Activated CD4-positive, alpha-beta T cell treated with anti-CD3 and anti-CD28 coated beads, Interleukin-2, Interleukin-4, amounts not matched to agents 100 ng/mL and 50 ng/mL, durations not matched to agents 16 hours and 8 hours (primary cell): Measurements from ENCODE around the gene TMPRSS9.
"Not testable (repeated sequence)": the region's sequence is repeated elsewhere in the genome, so short reads cannot be mapped to it uniquely, and the experiment has no call there.

Experiments
- DNase-seq: peaks from one replicate; pipeline ENCODE4 v3.0.0-alpha.2; 2020; ENCODE audit warnings: low spot score

The TMPRSS9 gene

GRCh38 chr19:2394054-2394441 lies 34.0 kb downstream of the TMPRSS9 start:
- no peak for DNase-seq

DNA sequence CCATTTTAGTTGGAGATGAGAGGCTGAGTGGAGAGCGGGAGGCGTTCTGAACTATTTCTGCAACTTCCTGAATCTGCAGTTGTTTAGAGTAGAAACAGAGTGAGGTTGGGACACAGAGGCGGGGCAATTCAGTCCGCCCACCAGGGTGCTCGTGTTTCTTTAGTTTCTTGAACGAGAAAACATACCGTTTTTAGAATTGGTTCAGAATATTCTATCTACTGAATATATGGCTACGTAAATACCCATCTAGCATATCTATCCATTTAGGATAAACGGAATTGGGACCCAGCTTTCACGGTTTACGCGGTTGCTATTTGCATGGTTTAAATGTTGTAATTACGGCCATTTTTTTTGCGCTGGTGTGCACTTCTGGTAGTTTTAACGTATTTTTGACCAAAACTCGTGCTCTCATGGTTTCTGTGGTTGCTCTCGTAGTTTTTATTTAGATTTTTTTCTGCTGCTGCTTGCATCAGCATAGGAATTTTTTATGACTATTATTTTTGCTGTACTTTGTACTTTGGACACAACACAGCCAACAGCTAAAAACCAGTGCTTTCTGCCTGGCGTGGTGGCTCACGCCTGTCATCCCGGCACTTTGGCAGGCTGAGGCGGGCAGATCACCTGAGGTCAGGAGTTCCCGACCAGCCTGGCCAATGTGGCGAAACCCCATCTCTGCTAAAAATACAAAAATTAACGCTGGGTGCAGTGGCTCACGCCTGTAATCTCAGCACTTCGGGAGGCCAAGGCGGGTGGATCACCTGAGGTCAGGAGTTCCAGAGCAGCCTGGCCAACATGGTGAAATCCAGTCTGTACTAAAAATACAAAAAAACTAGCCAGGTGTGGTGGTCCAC lies 34.6 kb downstream of the TMPRSS9 start:
- DNase-seq: no peak

- DNase-seq: not testable (repeated sequence)
Observed at GRCh38 chr19:2395293-2395829, 35.3 kb downstream of the TMPRSS9 start.

DNA sequence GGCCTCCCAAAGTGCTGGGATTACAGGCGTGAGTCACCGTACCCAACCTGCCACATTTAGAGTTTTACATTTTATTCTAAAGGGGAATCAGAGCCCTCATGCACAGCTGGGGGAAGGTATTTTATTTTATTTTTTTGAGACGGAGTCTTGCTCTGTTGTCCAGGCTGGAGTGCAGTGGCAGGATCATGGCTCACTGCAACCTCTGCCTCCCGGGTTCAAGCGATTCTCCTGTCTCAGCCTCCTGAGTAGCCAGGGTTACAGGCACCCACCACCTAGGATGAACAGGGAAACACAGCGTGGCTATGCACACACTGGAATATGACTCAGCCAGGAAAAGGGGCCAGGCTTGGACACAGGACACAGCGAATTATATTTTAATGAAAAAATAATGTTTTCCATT lies 37.1 kb downstream of the TMPRSS9 start:
- not testable (repeated sequence) for DNase-seq

GRCh38 chr19:2398735-2399305 lies 38.8 kb downstream of the TMPRSS9 start:
- DNase-seq: no peak

GRCh38 chr19:2399582-2399981 lies 39.5 kb downstream of the TMPRSS9 start:
- DNase-seq: no peak

DNA sequence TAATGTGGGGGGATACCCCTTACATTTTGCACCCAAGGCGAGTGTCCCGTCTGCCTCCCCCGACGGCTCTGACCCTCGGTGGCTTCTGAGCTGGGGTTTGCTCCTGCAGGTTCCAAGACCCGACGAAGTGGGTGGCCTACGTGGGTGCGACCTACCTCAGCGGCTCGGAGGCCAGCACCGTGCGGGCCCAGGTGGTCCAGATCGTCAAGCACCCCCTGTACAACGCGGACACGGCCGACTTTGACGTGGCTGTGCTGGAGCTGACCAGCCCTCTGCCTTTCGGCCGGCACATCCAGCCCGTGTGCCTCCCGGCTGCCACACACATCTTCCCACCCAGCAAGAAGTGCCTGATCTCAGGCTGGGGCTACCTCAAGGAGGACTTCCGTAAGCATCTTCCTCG lies 48.2 kb downstream of the TMPRSS9 start:
- DNase-seq: no peak

GRCh38 chr19:2409352-2409912 lies 49.4 kb downstream of the TMPRSS9 start:
- DNase-seq: no peak

DNA sequence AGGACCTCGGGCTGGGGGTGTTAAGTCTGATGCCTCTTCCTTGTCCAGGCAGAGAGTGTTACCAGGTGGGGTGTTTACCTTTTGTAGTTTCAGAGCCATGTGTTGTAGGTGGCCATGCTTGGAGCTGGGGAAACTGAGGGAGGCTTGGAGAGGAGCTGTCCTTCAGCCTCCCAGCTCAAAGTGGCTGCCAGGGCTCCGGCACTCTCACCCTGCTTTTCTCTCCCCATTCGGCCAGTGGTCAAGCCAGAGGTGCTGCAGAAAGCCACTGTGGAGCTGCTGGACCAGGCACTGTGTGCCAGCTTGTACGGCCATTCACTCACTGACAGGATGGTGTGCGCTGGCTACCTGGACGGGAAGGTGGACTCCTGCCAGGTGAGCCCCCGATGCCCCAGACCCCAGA lies 50.0 kb downstream of the TMPRSS9 start:
- no peak for DNase-seq

DNA sequence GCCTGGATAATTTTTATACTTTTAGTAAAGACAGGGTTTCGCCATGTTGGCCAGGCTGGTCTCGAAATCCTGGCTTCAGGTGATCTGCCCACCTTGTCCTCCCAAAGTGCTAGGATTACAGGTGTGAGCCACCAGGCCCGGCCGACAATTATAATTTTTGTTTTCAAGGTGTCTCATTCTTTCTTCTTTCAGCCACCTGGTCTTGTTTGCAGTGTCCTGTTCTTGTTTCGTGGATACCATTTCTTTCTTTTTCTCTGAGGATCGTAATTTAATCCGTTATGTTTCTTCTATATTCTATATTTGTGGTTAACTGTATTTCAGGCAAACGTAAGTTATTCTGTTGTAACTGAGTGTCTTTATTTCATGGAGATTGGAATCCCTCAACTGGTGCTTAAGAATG lies 51.6 kb downstream of the TMPRSS9 start:
- DNase-seq: no peak

GRCh38 chr19:2412449-2412848 lies 52.4 kb downstream of the TMPRSS9 start:
- no peak for DNase-seq

DNA sequence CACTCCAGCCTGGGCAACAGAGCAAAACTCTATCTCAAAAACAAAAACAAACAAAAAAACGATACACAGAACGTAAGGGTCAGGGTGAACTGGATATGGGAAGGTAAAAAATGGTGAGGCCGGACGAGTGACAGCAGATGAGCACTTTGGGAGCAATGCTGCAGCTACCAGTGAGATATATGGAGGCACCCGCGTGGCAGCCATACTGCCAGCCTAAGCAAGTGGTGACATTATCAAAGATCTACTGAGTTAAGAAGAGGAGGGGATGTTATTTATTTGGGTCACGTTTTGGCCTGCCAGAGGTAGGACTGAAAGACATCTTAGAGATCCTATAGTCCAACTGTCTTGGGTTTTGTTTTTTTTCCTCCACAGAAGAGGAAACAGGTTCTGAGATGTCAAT lies 53.1 kb downstream of the TMPRSS9 start:
- DNase-seq: no peak

- DNase-seq: no peak
Observed at GRCh38 chr19:2413629-2414028, 53.6 kb downstream of the TMPRSS9 start.

DNA sequence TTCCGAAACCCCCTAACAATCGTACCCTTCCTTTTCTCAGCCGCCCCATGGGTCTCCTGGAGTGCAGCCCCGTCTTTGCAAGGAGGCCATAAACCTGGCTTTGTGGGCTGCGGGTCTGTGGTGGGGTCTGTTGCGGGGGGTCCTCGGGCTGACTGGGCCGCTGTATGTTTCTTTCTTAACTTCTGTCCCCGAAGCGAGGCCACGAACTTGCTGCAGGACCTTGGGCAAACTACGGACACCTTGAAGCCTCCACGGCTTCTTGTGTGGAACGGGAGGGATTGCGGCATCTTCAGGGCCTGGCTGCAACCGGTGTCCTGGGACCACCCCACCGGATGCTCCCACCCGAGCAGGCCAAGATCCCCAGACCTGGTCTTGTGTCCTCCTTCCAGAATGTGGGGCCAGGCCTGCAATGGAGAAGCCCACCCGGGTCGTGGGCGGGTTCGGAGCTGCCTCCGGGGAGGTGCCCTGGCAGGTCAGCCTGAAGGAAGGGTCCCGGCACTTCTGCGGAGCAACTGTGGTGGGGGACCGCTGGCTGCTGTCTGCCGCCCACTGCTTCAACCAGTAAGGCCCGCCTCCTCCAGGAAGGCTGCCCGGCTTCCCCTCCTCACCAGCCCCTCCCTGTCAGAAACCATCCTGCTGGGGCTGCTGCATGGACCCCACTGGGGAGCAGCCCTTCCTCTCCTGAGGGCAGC lies 55.4 kb downstream of the TMPRSS9 start:
- DNase-seq: no peak

- DNase-seq: no peak
Observed at GRCh38 chr19:2415973-2416319, 55.9 kb downstream of the TMPRSS9 start.

DNA sequence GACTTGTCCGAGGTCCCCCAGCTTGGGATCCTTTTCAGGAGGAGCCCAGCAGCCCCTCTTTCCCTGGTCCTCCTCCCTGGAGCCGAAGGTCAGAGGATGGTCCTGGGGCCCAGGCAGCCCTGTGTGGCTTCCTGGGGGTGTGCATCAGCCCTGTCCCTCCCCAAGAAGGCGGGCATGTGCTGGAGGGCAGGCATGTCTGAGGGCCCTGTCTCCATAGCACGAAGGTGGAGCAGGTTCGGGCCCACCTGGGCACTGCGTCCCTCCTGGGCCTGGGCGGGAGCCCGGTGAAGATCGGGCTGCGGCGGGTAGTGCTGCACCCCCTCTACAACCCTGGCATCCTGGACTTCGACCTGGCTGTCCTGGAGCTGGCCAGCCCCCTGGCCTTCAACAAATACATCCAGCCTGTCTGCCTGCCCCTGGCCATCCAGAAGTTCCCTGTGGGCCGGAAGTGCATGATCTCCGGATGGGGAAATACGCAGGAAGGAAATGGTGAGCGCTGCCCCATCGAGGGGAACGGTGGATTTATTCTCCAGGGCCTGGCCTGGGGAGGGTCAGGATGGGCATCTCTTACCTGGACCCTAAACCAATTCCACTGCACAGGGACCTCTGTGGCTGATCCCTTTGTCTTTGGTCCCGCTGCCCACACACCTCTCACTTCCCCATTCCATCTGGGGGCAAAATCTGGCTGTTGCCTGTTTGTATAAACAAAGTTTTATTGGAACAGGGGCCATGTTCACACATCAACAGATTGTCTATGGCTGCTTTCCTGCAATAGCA lies 56.4 kb downstream of the TMPRSS9 start:
- no peak for DNase-seq

DNA sequence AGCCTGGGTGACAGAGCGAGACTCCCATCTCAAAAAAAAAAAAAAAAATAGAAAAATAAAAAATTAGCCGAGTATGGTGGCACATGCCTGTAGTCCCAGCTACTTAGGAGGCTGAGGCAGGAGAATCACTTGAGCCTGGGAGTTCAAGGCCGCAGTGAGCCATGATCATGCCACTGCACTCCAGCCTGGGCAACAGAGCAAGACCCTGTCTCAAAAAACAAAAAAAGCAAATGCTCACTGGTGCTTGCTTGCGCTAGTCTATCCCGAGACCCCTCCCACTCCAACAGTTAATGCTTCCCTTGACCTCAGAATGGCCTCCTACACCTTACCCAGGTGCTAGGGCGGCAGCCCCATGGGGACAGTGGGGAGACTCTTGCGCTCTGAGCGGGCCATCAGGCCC lies 57.4 kb downstream of the TMPRSS9 start:
- DNase-seq: not testable (repeated sequence)

DNA sequence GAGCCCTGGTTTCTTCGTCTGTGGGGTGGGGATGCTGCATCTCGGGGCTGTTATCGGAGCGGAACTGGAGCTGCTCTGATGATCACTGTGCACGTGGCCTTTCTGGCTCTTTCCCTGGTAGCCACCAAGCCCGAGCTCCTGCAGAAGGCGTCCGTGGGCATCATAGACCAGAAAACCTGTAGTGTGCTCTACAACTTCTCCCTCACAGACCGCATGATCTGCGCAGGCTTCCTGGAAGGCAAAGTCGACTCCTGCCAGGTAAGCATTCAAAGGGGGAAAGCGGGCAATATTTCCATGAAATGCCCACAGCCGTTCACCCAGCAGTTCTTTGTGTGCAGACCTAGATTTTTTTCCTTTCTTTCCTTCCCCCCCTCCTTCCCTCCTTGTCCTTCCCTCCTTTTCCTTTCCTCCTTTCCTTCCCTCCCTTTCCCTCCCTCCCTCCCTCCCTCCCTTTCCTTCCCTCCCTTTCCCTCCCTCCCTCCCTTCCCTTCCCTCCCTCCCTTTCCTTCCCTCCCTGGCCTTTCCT lies 57.9 kb downstream of the TMPRSS9 start:
- DNase-seq: no peak

DNA sequence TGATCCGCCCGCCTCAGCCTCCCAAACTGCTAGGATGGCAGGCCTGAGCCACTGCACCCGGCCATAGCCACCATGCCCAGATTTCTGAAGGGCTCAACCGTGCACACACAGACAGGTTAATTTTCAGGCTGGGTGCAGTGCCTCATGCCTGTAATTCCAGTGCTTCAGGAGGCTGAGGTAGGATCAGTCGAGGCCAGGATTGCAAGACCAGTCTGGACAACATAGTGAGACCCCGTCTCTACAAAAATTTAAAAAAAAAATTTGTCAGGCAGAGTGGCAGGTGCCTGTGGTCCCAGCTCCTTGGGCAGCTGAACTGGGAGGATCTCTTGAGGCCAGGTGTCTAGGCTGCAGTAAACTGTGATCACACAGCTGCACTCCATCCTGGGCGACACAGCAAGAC lies 59.7 kb downstream of the TMPRSS9 start:
- no peak for DNase-seq

DNA sequence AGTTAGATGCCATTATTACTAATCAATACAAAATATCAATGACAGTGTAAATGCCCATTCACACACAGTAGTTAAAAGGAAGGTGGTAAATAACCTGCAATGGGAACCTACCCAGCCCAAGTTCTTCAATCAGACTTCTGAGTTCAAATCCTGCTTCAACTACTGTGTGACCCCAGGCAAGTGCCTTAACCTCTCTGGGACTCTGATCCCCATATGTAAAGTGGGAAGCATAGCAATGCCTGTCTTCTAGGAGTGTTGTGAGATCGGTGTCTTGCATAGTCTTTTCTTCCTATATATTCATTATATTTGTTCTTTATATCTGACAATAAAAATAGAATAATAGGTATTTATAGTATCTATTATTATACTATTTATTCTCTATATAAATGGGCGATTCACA lies 60.4 kb downstream of the TMPRSS9 start:
- DNase-seq: no peak

DNA sequence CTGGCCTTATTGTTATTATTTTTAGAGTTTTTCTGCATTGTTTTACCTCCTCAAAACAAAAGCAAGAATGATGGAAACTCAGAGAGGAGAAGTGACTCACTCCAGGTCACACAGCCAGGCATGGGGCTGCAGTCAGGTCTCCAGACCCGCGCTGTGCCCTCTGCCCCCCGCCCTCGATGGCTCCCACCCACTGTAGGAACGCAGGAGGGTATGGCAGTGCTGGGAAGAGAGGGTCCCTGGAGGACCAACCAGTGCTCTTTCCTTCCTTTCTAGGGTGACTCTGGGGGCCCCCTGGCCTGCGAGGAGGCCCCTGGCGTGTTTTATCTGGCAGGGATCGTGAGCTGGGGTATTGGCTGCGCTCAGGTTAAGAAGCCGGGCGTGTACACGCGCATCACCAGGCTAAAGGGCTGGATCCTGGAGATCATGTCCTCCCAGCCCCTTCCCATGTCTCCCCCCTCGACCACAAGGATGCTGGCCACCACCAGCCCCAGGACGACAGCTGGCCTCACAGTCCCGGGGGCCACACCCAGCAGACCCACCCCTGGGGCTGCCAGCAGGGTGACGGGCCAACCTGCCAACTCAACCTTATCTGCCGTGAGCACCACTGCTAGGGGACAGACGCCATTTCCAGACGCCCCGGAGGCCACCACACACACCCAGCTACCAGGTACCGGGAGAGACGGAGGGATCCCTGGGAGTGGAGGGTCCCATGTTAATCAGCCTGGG lies 61.7 kb downstream of the TMPRSS9 start:
- DNase-seq: no peak
